Neural progenitor cell (in vitro differentiated cells): ENCODE measurements around the gene NPIPA7.
"Not testable (repeated sequence)": the region's sequence is repeated elsewhere in the genome, so short reads cannot be mapped to it uniquely, and the experiment has no call there.

Experiments
- CTCF ChIP-seq: fragments of 200-600 bp; sonication (generic); IDR thresholded peaks from 2 replicates; pipeline ENCODE4 v1.5.1; 2017; ENCODE audit warnings: antibody characterized with exemption, mild to moderate bottlenecking
- EZH2 ChIP-seq: fragments of 200-600 bp; sonication (generic); IDR thresholded peaks from 2 replicates; pipeline ENCODE4 v1.6.1; 2017; ENCODE audit warnings: antibody characterized with exemption, mild to moderate bottlenecking, moderate library complexity

GRCh38 chr16:16441401-16441800 is 62.5 kb downstream of the NPIPA7 start:
- TF ChIP-seq CTCF, EZH2: not testable (repeated sequence)
